NCI-H2196 (cell line): Measurements from ENCODE around the gene PPP1R13L.

Experiments
- DNase-seq: peaks from one replicate; lab custom pipeline; 2025; ENCODE audit not compliant: unreplicated experiment; lab: John Stamatoyannopoulos, UW

The PPP1R13L gene

DNA sequence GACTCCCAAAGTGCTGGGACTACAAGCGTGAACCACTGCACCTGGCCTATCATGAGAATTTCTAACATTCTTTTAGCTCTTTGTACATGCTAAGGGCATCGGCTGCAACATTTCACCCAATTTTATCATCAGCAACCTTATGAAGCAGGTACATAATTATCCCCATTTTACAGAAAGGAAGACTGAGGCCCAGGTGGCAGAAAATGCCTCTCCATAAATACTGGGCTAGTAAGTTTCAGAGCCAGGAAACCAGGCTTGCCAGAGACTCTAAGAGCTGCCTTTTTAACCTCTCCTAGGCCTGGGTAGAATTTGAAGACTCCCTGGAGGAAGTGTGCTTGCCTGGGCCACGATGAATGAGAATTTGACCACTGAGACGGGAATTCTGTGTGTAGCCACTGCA, 36.7 kb downstream of the PPP1R13L start:
- DNase-seq = no peak

DNA sequence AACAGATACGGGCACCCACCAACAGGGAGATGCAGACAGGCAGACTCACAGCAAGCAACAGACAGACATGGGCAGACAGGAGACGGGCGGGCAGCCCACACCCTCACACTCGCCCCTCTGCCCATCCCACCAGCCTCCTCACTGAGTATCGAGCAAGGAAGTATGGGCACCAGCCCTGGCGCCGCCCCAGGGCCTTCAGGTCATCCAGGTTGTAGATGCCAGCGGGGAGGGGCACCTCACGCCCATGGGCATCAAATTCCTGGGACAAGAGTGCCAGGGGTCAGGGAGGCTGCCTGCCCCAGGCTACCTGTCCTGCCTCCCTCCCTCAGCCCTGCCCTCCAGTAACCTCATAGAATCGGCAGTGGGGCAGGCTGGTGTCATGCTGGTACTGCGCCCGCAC, 40.2 kb downstream of the PPP1R13L start:
- no peak for DNase-seq

DNA sequence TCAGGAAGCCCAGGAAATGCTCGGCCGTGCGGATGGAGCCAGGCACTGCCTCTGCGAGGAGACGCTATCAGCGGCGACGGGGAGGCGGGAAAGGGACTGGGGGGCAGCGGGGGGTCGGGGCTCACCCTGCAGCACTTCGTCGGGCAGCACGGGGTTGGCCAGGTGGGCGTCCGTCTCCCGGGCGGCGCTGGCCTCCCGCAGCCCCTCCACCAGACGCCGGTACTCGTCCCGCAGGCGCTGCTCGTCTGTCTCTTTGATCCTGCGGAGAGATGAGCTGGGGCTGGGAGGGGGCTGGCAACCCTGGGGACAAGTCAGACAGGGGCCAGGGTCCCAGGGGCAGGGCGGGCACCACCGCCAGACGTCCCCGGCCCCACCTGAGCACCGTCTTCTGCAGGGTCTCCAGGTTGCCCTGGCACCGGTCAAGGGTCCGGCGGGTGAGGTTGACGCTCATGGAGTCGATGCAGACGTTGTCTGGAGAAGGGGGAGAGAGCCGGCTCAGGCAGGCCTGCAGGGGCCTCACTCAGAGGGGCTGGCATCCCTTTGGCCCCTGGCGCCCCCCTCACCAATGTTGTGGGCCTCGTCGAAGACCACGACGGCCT, 40.9 kb downstream of the PPP1R13L start:
- DNase-seq = no peak

DNA sequence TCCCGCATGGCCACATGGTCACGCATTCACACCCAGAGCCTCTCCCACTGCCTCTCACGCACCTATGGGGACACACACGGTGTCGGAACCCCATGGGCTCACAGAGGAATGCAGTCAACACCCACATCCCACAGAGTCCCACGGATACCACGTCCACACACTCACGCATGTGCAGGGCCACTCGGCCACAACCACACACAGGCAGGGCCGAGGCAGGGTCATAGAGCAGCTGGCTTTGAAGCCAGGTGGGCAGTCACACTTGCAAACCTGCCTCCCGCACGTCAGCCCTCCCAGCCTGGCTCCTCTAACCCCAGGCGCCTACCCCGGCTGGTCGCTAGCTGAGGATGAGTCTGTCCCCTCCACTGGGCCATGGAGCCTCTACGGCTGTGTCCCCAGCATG, 42.6 kb downstream of the PPP1R13L start:
- DNase-seq = no peak

DNA sequence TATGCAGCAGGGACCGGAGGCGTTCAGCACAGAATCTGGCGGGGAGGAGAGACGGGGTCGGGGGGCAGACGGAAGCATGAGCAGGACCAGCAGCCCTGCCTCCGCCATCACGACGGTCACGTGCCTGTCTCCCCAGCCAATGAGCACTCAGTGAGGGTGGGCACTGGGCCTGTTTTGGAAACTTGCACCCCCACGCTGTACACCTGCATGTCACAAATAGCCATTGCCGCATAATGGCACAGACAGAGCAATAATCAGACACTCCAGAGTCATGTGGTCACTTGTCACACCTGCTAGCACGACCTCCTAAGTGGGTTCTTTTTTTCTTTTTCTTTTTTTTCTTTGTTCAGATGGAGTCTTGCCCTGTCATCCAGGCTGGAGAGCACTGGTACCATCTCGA, 43.3 kb downstream of the PPP1R13L start:
- no peak for DNase-seq

DNA sequence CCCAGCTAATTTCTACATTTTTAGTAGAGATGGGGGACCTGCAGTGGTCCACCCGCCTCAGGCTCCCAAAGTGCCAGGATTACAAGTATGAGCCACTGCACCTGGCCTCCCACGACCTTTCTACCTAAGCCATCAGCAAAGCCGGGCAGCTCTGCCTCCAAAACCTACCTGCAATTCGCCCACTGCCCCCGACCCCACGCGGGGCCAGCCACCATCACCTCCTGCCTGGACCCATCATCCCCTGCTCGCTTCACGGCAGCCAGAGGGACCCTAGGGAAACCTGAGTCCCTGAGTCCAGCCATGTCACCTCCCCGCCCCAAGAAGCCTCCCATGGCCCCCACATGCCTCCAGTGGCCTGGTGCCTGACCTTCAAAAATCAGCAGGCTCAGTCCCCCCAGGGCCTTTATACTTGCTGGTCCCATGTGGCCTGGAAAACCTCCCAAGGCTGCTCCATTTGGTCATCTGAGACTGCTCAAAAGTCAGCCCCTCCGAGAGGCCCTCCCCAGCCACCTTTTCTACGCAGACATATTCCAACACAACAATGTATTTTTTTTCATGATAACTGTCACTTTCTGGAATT, 46.6 kb downstream of the PPP1R13L start:
- no peak for DNase-seq

DNA sequence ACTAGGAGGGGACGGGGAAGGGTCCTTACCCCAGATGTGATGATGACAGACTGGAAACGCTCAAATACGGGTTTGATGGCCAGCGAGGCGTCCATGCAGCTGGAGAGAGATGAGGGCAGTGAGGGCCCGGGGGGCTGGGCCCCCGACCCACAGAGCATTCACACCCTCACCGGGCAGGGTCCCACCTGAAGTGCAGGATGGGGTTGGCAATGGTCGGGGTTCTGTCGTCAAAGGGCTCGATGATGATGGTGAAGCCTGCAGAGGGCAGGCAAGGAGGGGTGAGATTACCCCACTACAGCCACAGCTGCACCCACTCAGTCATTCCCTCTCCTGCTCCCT, 47.5 kb downstream of the PPP1R13L start:
- DNase-seq = no peak

DNA sequence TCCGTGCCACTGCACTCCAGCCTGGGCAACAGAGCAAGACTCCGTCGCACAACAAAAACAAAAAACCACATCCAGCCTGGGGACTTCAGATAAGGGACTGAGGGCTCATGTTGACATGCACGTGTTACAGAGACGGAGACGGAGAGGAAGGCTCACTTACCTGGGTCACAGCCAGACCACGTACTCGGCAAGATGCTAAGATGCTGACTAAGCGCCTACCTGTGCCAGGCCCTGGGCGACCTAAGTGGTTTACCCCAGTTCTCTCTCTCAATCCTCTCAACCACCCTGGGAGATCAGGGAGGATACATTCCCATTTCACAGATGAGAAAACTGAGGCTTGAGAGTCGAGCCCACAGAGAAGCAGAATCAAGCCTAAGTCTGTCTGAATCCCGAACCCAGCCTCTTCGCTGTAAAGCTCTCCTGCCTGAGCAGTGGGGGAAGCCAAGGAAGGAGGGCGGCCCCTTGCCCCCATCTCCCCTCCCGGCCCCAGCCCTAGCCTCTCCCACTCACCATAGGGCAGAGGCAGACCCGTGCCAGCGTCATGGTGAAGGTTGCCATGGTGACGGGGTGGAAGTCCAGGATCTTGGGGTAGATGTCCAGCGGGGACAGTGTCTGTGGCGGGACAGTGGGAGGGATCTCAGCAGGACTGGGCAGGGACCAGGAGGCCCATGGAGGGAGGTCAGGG, 48.0 kb downstream of the PPP1R13L start:
- no peak for DNase-seq

DNA sequence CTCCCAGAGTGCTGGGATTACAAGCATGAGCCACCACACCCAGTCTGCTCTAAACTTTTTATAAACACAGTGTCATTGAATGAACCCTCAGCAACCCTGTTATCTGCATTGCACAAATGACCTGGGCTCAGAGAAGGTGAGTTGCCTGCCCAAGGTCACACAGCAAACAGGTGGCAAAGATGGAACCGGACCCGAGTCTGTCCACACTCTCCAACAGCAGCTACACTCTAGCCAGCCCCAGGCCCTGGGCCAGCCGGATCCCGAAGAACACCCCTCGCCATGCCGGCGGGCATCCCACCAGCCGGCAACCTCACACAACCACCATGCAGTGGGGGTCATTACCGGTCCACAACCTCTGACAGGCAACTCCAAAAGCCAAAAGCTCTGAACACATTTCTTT, 49.0 kb downstream of the PPP1R13L start:
- DNase-seq = no peak

DNA sequence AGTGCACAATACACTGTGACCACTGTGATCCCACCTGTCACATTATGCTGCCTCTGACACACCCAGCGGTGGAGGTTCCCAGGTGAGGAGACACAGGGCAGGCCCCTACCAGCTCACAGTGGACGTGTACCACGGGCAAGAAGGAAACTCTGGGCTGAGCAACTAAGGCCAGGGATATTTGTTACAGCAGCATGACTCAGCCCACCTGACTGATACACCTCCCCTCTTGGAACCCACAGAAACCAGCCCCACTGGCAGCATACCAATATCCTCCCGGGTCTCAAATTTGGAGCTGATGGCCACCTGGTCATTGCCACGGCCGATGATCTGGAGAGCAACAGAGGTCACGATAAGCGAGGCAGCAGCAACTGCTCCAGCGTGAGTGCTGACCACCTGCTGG, 49.5 kb downstream of the PPP1R13L start:
- no peak for DNase-seq

DNA sequence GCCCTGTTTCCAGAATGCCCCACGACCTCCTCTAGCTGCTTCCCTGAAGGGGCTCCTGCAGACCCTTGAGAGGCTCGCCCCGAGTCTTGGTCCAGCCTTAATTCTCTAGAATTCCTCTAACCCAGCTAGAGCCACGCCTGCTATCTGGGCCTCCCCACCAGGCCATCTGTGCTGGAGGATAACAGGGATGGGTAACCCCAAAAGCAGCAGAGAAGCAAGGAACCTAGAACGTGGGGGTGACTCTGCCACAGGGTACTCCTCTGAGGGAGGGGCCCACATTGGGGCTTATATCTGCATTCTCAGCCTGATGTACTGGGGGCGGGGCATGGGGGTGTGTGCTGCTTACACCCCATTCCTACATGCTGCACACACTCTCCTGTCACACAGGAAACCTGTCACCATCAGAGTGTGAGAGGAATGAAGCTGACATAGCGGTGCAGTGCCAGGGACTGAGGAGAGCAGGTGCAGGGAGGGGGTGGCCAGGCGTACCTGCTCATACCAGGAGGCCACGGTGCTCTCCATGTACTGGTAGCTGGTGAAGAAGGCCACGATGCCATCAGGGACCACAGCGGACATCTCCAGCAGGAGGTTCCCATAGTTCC, 50.5 kb downstream of the PPP1R13L start:
- DNase-seq = no peak

DNA sequence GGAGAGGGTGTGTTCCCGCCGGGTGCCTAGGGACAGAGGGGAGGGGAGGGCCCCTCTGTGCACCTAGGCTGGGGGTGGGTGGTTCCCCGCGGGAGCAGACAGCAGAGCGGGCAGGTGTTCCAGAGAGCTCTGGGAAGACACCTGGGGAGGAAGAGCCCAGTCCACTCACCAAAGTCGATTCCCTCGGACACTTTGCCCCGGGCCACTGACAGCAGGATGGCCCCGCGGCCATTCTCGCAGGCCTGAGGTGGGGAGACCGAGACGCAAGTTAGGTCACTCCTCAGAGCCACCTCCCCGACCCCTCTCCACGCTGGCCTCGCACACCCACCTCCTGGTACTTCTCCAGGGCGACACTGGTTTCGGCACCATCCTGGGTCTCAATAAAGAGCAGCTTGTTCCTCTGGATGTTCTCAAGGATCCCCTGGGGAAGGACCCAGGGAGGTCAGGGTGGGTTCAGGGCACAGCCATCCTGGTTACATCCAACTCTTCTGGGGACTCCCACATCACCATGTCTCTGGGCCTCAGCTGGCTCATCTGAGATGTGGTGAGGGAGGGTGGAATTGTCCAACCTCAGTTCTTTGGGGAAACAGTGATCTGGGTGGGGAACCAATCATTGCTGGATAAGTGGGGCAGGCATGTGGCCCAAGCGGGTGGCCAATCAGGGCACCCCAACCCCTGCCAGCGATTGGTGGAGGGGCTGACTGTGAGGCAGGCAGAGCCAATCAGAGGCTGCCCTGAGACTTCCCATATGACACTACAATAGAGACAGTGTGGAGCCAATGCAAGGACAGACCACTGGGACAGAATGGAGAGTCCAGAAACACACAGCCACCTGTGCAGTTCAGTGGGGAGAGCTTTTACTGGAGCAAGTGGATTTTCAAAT, 51.7 kb downstream of the PPP1R13L start:
- no peak for DNase-seq

DNA sequence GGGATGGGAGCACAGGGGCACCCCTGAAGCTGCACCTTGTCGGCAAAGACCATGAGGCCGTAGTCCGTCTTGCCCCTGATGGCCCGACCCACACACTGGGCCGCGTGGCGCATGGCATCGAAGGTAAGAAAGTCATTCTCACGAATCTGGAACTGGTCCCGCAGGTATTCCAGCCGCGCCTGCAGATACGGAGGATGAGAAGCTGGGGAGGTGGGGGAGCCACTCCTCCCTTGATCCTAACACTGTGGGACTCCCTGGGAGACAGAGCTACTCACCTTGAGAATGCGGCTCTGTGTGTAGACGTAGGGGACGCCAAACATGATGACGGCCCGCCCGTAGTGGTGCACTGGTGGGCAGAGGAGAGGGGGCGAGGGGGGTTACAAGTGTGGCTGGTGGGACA, 52.4 kb downstream of the PPP1R13L start:
- DNase-seq = no peak

DNA sequence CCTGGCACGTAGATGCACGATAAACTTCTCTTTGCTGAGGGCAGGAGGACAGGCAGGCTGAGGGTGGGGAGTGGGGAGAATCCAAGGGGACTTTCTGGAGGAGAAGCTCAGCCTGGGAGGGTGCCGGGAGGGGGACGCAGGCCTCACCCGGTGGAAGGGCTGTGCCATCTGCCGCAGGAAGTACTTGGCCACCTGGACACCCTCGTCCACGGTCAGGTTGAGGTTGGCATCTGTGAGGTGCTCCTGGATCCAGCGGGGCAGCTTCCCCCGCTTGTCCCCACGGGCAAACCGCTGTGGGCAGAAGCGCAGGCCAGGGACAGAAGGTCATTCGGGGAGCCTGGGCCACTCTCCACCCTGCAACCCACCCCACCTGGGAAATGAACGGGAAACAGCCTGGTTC, 52.8 kb downstream of the PPP1R13L start:
- no peak for DNase-seq

DNA sequence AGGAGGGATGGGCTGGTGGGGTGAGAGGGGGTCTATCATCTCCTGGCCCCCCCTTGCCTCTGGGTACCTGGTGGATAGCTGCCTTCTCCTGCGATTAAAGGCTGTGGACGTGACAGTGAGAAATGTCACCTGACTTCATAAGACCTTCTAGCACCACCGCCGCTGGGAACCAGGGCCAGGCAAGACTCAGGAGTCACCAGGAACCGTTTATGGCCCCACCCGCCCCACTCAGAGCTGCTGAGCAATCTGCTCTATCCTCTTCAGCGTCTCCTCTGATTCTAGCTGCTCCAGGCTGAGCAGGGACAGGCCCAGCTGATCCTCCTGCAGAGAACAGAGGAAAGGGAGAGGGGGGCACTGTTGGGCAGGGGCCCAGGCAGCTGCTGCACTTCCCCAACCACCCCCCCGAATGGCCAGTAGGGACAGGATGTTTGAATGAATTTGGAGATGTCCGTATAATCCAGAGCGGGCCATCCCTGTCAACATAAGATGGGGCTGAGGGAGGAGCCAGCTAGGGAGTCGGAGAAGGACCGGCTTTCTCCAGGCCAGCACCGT, 53.4 kb downstream of the PPP1R13L start:
- no peak for DNase-seq

DNA sequence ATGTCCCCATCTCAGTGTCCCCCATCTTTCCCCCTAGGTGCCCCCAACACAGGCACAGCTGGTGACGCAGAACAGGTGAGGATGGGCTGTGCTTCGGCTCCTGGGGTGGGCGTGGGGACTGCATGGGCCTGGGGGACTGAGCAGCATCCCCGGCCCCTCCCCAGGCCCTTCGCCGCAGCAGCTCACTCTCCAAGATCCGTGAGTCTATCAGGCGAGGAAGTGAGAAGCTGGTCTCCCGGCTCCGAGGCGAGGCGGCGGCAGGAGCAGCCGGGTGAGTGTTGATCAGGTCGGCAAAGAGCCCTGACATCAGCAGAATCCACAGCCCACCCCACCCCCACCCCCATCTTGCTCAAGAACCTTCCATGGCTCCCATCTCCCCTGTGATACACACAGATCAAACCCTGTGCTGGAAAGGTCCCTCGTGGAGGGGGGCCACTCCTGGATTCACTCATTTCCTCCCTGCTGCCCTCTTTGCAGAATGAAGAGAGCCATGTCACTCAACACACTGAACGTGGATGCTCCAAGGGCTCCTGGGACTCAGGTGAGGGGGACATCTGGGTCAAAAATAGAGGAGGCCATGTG, 54.3 kb downstream of the PPP1R13L start:
- DNase-seq = no peak

DNA sequence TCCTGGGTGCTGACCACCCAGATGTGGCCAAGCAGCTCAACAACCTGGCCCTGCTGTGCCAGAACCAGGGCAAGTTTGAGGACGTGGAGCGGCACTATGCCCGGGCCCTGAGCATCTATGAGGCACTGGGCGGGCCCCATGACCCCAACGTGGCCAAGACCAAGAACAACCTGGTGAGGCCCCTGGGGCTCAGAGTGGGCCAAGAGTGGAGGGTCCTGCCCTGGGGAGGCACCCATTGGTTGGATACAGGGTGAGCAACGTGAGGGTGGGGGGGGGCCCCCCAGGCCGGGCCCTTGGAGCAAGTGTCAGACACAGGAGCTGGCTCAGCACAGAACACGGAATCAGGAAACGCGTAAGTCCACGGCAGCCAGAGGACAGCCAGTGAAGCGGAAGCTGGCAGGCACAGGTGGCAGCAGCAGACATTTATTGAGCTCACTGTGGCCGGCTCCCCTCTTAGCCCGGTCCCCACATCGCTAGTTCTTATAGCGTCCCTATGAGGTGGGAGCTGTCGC, 55.4 kb downstream of the PPP1R13L start:
- DNase-seq = no peak

DNA sequence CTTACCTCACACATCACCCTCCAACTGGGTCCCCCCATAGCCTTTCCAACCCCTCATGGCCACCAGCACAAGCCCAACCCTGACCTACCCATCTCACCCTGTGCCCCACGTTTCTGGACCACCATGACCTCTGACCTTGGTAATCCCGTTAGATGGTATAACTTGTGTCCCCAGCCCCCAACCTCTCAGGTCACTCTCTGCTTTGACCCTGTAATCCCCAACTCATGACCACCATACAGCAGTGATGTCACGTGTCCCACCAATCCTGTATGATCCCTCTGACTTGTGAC, 55.8 kb downstream of the PPP1R13L start:
- DNase-seq = no peak

DNA sequence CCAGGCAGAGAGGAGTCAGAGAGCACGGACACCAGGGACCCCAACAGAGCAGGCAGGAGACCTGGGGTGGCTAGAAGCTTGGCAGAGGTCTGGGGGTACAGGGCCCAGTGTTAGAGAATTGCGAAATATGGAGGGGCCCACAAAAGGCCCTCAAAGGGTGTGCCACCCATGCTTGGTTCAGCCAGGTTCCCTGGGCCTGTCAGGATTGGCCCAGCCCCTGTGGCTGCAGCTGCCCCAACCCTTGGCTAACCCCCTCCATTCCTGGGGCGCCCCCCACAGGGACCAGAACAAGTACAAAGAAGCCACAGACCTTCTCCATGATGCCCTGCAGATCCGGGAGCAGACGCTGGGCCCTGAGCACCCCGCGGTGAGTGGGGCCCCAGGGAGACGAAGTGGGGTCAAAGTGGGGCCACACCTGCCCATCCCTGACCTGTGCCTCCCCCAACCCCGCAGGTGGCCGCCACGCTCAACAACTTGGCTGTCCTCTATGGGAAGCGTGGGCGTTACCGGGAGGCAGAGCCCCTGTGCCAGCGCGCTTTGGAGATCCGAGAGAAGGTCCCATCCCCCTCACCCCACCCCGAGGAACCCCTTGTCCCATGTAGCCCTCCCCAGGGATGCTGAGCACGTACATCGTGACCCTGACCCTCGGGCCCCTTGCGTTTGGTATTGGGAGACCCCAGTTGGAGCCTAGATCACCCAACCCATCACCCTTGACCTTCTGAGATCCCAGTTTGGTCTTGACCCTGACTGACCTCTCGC, 56.3 kb downstream of the PPP1R13L start:
- no peak for DNase-seq
